GM19351 (cell line): Measurements from ENCODE around the gene PDPR.
A peak's percentile ranks its signal among the peaks of the same experiment; 100 is the strongest.
"Not testable (repeated sequence)": the region's sequence is repeated elsewhere in the genome, so short reads cannot be mapped to it uniquely, and the experiment has no call there.

Experiments
- ATAC-seq: cut with Tn5 transposase; IDR thresholded peaks from one replicate; pipeline ENCODE4 v1.9.1; 2021; ENCODE audit warnings: mild to moderate bottlenecking, moderate library complexity; ENCODE audit not compliant: unreplicated experiment

PDPR gene

GRCh38 chr16:70113982-70114826 is at the start of gene PDPR:
PDPR (plus strand) TSS chr16:70114332; CDS start chr16:70120493, 6,161 bp downstream.
- ATAC-seq: peak; percentile 94

- peak; percentile 34 for ATAC-seq
Observed at GRCh38 chr16:70064841-70065370, 49.2 kb upstream of the PDPR start.

DNA sequence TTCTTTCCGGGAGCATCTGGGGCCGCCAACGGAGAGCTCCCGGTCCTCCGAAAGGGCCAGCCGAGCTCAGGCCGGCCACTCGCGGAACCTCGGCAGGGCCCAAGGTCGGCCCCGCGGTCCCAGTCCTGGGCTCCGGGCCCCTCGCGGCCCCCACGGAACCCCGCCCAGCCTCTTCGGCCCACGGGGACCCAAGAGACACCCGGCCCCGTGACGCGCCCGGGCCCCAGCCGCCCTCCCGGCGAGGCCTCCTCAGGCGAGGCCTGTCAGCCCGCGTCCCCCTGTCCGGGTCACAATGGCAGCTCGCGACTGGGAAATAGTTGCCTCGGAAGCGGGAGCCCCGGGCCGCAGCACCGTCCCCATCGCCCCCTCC is 48.8 kb upstream of the PDPR start:
- peak; percentile 24 for ATAC-seq

- ATAC-seq: peak; percentile 94
Observed at GRCh38 chr16:70065746-70066658, 48.1 kb upstream of the PDPR start.

- not testable (repeated sequence) for ATAC-seq
Observed at GRCh38 chr16:70066751-70067150, 47.4 kb upstream of the PDPR start.

DNA sequence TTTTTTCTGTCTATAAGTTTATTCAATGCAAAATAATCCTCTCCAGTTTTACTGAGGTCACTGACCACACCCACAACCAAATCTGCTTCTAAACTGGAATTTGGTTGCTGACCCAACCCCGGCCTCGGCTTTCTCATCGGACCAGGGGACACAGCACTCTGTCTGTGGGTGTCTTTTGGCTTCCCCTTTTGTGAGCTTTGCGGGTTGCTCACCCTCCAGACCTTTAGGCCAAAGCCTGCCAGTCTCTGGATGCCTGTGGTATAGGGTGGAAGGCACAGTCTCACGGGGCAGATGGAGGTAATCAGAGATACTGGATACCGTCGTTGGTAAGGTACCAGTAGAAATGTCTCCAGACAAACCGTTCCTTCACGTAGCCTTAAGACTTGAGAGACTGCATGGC is 35.1 kb upstream of the PDPR start:
- not testable (repeated sequence) for ATAC-seq

- not testable (repeated sequence) for ATAC-seq
Observed at GRCh38 chr16:70081219-70081618, 32.9 kb upstream of the PDPR start.

DNA sequence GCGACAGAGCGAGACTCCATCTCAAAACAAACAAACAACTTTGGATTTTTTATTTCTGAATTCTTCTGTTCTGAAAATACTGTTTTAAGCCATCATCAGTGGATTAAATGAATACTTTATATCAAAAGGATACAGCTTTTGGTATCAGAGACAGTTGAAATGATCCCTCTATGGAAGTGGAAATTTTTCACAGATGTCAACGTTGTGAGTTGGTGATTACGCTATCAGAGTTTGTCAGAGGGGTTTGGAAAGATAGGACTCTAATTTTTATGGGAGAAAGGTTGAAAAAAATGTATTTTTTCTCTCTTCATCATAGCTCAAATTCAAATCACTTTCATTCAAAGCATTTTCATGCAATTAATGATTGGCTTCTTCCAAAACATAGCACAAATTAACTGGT is 30.2 kb upstream of the PDPR start:
- not testable (repeated sequence) for ATAC-seq

GRCh38 chr16:70088160-70088559 is 26.0 kb upstream of the PDPR start:
- not testable (repeated sequence) for ATAC-seq

GRCh38 chr16:70088877-70089276 is 25.3 kb upstream of the PDPR start:
- ATAC-seq: not testable (repeated sequence)

GRCh38 chr16:70089289-70089688 is 24.8 kb upstream of the PDPR start:
- not testable (repeated sequence) for ATAC-seq

- ATAC-seq: not testable (repeated sequence)
Observed at GRCh38 chr16:70091104-70091503, 23.0 kb upstream of the PDPR start.

DNA sequence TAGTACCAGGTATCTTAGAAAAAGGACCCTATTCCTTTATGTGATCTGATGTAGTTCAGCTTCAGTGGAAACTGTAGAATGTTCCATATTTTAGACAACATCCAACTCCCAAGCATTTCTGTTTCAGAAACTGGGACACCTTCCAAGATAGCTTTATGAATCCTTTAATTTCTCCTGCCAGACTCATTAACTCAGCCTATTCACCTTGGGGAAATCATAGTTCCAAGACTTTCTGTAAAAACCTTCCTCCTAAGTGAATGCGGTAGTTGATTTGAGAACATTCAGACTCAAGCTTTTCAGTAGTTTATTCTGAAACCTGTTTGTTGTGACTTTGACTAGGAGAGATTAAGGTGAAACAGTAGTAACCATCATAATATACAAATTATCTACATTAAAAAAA is 20.0 kb upstream of the PDPR start:
- not testable (repeated sequence) for ATAC-seq

DNA sequence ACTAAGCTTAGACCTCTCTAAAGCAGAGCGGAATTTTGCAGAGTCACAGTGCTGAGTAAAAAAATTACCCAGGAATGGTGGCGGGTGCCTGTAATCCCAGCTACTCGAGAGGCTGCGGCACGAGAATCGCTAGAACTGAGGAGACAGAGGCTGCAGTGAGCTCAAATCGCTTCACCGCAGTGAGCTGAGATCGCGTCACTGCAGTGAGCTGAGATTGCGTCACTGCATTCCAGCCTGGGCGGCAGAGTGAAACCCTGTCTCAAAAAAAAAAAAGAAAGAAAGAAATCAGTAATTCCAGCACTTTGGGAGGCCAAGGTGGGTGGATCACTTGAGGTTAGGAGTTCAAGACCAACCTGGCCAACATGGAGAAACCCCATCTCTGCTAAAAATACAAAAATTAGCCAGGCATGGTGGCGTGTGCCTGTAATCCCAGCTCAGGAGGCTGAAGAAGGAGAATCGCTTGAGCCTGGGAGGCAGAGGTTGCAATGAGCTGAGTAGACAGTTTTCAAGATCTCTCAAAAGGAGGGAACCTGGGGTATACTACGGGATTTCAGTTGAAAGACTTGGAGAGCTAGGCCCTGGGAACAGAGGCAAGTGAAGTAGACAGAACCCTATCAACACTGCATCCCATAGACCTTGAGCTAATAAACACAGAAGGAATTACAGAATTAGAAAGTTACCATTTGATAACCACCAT is 4.4 kb upstream of the PDPR start:
- ATAC-seq: not testable (repeated sequence)

DNA sequence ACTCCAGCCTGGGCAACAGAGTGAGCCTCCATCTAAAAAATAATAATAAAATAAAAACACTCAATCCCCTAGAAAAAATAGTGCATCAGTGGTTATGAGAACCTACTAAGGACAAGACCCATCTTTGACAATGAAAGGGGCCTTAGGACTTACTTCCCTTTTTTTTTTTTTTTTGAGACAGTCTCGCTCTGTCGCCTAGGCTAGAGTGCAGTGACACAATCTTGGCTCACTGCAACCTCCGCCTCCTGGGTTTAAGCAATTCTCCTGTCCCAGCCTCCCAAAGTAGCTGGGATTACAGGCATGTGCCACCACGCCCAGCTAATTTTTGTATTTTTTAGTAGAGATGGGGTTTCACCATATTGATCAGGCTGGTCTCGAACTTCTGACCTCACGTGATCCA is 2.0 kb upstream of the PDPR start:
- ATAC-seq: not testable (repeated sequence)

DNA sequence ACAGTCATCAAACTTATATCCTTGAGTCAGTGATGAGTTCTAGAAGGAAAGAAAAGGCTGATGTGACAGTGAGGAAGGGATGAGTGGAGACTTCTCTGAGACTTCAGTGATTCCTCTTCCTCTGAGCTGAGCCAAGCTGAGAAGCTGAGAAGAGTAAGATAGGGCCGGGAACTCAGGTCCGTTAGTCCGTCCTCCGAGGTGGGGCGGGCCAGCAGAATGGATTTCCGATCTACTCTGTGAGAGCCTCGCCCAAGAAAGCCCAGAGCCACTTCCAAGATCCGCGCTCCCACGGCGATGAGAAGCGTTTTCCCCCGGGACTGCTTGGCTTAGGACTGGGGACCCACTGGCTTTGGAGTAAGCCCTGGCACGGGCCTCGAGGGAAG is 542 bp upstream of the PDPR start:
- ATAC-seq: peak; percentile 11

- ATAC-seq: not testable (repeated sequence)
Observed at GRCh38 chr16:70118354-70118753, 4.2 kb downstream of the PDPR start.

GRCh38 chr16:70118776-70119175 is 4.6 kb downstream of the PDPR start:
- not testable (repeated sequence) for ATAC-seq

DNA sequence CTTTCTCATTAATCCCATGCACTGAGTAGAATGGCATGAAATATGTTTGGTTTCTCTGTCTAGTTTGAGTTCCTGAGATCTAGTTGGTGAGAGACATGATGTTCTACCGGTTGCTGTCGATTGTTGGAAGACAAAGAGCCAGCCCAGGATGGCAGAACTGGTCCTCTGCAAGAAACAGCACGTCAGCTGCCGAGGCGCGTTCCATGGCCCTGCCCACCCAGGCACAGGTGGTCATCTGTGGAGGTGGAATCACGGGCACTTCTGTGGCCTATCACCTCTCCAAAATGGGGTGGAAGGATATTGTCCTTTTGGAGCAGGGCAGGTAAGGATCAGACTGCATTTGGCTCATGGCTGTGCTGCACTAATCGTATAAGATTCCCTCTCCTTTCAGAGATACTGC is 6.3 kb downstream of the PDPR start:
- not testable (repeated sequence) for ATAC-seq

DNA sequence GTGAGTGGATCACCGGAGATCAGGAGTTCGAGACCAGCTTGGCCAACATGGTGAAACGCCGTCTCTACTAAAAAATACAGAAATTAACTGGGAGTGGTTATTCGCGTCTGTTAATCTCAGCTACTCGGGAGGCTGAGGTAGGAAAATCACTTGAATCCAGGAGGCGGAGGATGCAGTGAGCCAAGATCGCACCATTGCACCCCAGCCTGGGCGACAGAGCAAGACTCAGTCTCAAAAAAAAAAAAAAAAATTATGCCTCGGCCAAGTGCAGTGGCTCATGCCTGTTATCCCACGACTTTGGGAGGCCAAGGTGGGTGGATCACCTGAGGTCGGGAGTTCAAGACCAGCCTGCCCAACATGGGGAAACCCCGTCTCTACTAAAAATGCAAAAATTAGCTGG is 9.7 kb downstream of the PDPR start:
- ATAC-seq: not testable (repeated sequence)

- ATAC-seq: not testable (repeated sequence)
Observed at GRCh38 chr16:70126226-70126625, 12.1 kb downstream of the PDPR start.
